ENCODE data around the gene SEPTIN8.

The SEPTIN8 gene

GRCh38 chr5:132802044-132802684 lies 25.1 kb upstream of the SEPTIN8 start:
- no peak for DNase-seq (ENCODE audit: low read depth)
- no peak overlapping the region for H3K4me3 ChIP-seq (ENCODE audit: low read depth, low read length)
- TF ChIP-seq, protein P1, sequence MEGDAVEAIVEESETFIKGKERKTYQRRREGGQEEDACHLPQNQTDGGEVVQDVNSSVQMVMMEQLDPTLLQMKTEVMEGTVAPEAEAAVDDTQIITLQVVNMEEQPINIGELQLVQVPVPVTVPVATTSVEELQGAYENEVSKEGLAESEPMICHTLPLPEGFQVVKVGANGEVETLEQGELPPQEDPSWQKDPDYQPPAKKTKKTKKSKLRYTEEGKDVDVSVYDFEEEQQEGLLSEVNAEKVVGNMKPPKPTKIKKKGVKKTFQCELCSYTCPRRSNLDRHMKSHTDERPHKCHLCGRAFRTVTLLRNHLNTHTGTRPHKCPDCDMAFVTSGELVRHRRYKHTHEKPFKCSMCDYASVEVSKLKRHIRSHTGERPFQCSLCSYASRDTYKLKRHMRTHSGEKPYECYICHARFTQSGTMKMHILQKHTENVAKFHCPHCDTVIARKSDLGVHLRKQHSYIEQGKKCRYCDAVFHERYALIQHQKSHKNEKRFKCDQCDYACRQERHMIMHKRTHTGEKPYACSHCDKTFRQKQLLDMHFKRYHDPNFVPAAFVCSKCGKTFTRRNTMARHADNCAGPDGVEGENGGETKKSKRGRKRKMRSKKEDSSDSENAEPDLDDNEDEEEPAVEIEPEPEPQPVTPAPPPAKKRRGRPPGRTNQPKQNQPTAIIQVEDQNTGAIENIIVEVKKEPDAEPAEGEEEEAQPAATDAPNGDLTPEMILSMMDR (conservative IDR thresholded peaks at IDR 0.05; ENCODE audit: low read depth, low read length) = no peak

DNA sequence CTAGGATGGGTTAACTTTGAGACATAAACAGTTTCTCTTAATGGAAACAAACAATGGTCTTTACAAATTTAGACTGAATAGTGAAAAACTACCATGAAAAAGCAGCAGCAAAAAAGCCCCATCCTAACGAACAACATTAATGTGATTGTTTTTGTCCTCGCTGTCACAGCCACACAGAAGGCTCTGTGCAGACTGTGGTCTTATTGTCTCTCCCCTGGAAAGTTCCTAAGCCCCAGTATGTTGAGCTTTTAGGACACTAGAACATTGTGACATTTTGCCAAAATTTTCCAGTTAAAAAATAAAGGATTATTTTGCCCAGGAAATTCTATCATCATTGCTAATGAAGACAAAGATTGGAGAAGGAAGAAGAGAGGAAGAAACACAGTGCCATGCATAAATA lies 23.5 kb upstream of the SEPTIN8 start:
- H3K4me3 ChIP-seq (ENCODE audit: low read depth, low read length) = no peak overlapping the region
- TF ChIP-seq, protein P1 (conservative IDR thresholded peaks at IDR 0.05; ENCODE audit: low read depth, low read length) = no peak

GRCh38 chr5:132799392-132799791 lies 22.4 kb upstream of the SEPTIN8 start:
- H3K4me3 ChIP-seq (ENCODE audit: low read depth, low read length) = no peak overlapping the region
- TF ChIP-seq, protein P1 (conservative IDR thresholded peaks at IDR 0.05; ENCODE audit: low read depth, low read length) = no peak
- no peak for DNase-seq (ENCODE audit: low read depth)

More for the DNA sequence above, 23.5 kb upstream of the SEPTIN8 start:
- no peak for DNase-seq (ENCODE audit: low read depth)

DNA sequence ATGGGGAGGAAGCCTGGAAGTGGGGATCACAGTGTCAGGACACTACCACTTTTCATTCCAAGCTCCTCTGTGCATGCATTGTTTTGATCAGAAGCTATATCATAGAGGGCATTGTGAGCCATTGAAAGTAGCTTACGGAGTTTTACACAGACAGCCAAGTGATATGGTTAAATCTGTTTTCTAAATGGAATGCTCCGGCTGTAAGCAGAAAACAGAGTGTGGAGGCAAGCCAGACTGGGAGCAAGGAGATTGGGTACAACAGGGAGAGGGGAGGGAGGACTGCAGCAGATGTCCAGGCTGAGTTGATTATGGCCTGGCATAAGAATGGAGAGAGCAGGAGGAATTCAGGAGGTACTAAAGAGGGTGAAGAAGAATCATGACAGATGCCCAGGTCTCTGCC lies 20.6 kb upstream of the SEPTIN8 start:
- TF ChIP-seq, protein P1 (conservative IDR thresholded peaks at IDR 0.05; ENCODE audit: low read depth, low read length) = no peak
- DNase-seq (ENCODE audit: low read depth) = no peak
- no peak overlapping the region for H3K4me3 ChIP-seq (ENCODE audit: low read depth, low read length)

- no peak overlapping the region for H3K4me3 ChIP-seq (ENCODE audit: low read depth, low read length)
- TF ChIP-seq, protein P1 (conservative IDR thresholded peaks at IDR 0.05; ENCODE audit: low read depth, low read length) = no peak
Observed at GRCh38 chr5:132791026-132791425, 14.0 kb upstream of the SEPTIN8 start.

DNA sequence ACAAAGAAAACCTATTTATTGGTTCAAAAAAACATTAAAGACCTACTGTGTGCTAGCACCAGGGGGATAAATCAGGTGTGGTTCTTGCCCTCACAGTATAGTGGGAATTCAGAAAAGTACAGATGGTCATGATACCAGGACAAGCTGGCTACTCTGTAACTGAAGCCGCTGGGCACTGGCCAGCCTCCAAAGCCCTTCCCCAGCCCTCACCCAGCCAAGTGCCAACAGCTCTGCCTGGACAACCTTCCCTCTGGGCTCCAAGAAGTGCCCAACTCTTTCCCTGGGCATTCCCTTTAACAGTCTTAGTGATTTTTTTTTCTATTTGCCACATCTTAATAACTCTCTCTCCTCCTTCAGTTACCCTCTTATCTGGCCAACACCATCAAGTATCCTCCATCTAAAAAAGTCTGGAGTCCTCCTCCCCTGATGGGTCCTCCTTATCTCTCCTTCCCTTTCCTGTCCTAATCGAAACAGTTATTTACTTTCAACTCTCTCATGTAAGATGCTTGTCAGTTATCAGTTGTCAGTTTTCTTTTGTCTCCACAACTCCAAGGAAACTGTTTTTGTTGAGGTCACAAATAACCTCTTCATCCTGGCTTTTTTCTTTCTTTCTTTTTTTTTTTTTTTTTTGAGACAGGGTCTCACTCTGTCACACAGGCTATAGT lies 13.3 kb upstream of the SEPTIN8 start:
- no peak for DNase-seq (ENCODE audit: low read depth)
- TF ChIP-seq, protein P1 (conservative IDR thresholded peaks at IDR 0.05; ENCODE audit: low read depth, low read length) = no peak
- H3K4me3 ChIP-seq (ENCODE audit: low read depth, low read length) = no peak overlapping the region

More at GRCh38 chr5:132791026-132791425, 14.0 kb upstream of the SEPTIN8 start:
- no peak for DNase-seq (ENCODE audit: low read depth)
